H9 (cell line): ENCODE results near the gene GTF2A1. TPM values are rescaled to one million over a fixed set of nuclear protein-coding genes. Genes with fewer than 3 reads are reported as not detected.

Experiments
- DNase-seq: peaks from one replicate; pipeline ENCODE4 v3.0.0-alpha.2; 2017
- H2AFZ ChIP-seq: one replicate; pipeline ENCODE4 v1.6.1; 2013; ENCODE audit warnings: mild to moderate bottlenecking, low read length, control low read depth, moderate library complexity
- H2AK5ac ChIP-seq: 2 replicates; pipeline ENCODE4 v1.6.1; 2013; ENCODE audit warnings: low read length, control low read depth, mixed read lengths; ENCODE audit not compliant: insufficient read length
- H2BK120ac ChIP-seq: one replicate; pipeline ENCODE4 v1.6.1; 2013; ENCODE audit warnings: low read depth, mild to moderate bottlenecking, low read length, control low read depth, inconsistent platforms; ENCODE audit not compliant: poor library complexity, severe bottlenecking
- H2BK12ac ChIP-seq: 2 replicates; pipeline ENCODE4 v1.6.1; 2013; ENCODE audit warnings: low read length, control low read depth, mixed read lengths, low read depth; ENCODE audit not compliant: insufficient read length
- H2BK15ac ChIP-seq: 2 replicates; pipeline ENCODE4 v1.6.1; 2013; ENCODE audit warnings: low read depth, low read length, control low read depth
- H2BK20ac ChIP-seq: one replicate; pipeline ENCODE4 v1.6.1; 2013; ENCODE audit warnings: low read depth, mild to moderate bottlenecking, low read length, control low read depth, inconsistent platforms; ENCODE audit not compliant: poor library complexity, severe bottlenecking
- H2BK5ac ChIP-seq: 2 replicates; pipeline ENCODE4 v1.6.1; 2013; ENCODE audit warnings: low read length, control low read depth, mixed read lengths; ENCODE audit not compliant: insufficient read length
- H3K14ac ChIP-seq: 2 replicates; pipeline ENCODE4 v1.6.1; 2013; ENCODE audit warnings: low read length, control low read depth; ENCODE audit not compliant: insufficient read depth
- H3K18ac ChIP-seq: 2 replicates; pipeline ENCODE4 v1.6.1; 2013; ENCODE audit warnings: low read depth, mild to moderate bottlenecking, mixed read lengths, low read length, control low read depth; ENCODE audit not compliant: insufficient read length
- H3K23ac ChIP-seq: 2 replicates; pipeline ENCODE4 v1.6.1; 2013; ENCODE audit warnings: low read length, control low read depth, mixed read lengths, low read depth; ENCODE audit not compliant: insufficient read length
- H3K23me2 ChIP-seq: 2 replicates; pipeline ENCODE4 v1.6.1; 2013; ENCODE audit warnings: low read depth, mild to moderate bottlenecking, mixed read lengths, low read length, control low read depth; ENCODE audit not compliant: insufficient read length, poor library complexity, severe bottlenecking
- H3K27ac ChIP-seq: 2 replicates; pipeline ENCODE4 v1.5.1; 2013; ENCODE audit warnings: low read length, control low read depth, mixed read lengths, low read depth; ENCODE audit not compliant: insufficient read length
- H3K27me3 ChIP-seq: 2 replicates; pipeline ENCODE4 v1.6.1; 2013; ENCODE audit warnings: low read length, control low read depth, inconsistent platforms; ENCODE audit not compliant: insufficient read depth
- H3K4ac ChIP-seq: 2 replicates; pipeline ENCODE4 v1.6.1; 2013; ENCODE audit warnings: low read depth, mild to moderate bottlenecking, control low read depth, inconsistent platforms, low read length, moderate library complexity
- H3K4me1 ChIP-seq: 2 replicates; pipeline ENCODE4 v1.6.1; 2013; ENCODE audit warnings: low read length, control low read depth, inconsistent platforms; ENCODE audit not compliant: insufficient read depth
- H3K4me2 ChIP-seq: 2 replicates; pipeline ENCODE4 v1.6.1; 2013; ENCODE audit warnings: low read length, control low read depth, mixed read lengths; ENCODE audit not compliant: insufficient read length, insufficient read depth
- H3K56ac ChIP-seq: 2 replicates; pipeline ENCODE4 v1.6.1; 2013; ENCODE audit warnings: low read depth, mild to moderate bottlenecking, mixed read lengths, low read length, control low read depth; ENCODE audit not compliant: insufficient read length
- H3K79me1 ChIP-seq: 2 replicates; pipeline ENCODE4 v1.6.1; 2013; ENCODE audit warnings: low read depth, mild to moderate bottlenecking, moderate library complexity, low read length, control low read depth, inconsistent platforms; ENCODE audit not compliant: insufficient read depth, poor library complexity, severe bottlenecking
- H3K79me2 ChIP-seq: 2 replicates; pipeline ENCODE4 v1.6.1; 2013; ENCODE audit warnings: low read length, control low read depth, inconsistent platforms; ENCODE audit not compliant: insufficient read depth
- H3K9ac ChIP-seq: 2 replicates; pipeline ENCODE4 v1.6.1; 2013; ENCODE audit warnings: low read length, control low read depth, mixed read lengths; ENCODE audit not compliant: insufficient read length; ENCODE audit errors: extremely low read depth
- H3K9me3 ChIP-seq: one replicate; pipeline ENCODE4 v1.6.1; 2013; ENCODE audit warnings: low read depth, low read length, inconsistent platforms; ENCODE audit not compliant: control insufficient read depth
- H3T11ph ChIP-seq: one replicate; pipeline ENCODE4 v1.6.1; 2013; ENCODE audit warnings: mild to moderate bottlenecking, low read length, control low read depth, inconsistent platforms
- H4K20me1 ChIP-seq: one replicate; pipeline ENCODE4 v1.6.1; 2013; ENCODE audit not compliant: control insufficient read depth, insufficient read length, insufficient read depth
- H4K5ac ChIP-seq: 2 replicates; pipeline ENCODE4 v1.6.1; 2013; ENCODE audit warnings: low read depth, mild to moderate bottlenecking, mixed read lengths, low read length, control low read depth; ENCODE audit not compliant: insufficient read length
- H4K8ac ChIP-seq: replicated peaks from 2 replicates; pipeline ENCODE4 v1.6.1; 2013; ENCODE audit warnings: low read length, control low read depth, mixed read lengths, low read depth; ENCODE audit not compliant: insufficient read length
- H4K91ac ChIP-seq: 2 replicates; pipeline ENCODE4 v1.6.1; 2013; ENCODE audit warnings: low read depth, mild to moderate bottlenecking, moderate library complexity, mixed read lengths, low read length, control low read depth; ENCODE audit not compliant: insufficient read length
- H3K27ac Mint-ChIP-seq, 3 experiments: 2 replicates in 2 of 3; 3 replicates in 1 of 3; pipeline ENCODE4 v1.8.0; 2020 to 2021; ENCODE audit warnings: mixed read lengths in 3 of 3, mild to moderate bottlenecking in 1 of 3, moderate library complexity in 1 of 3
- H3K27me3 Mint-ChIP-seq: 2 replicates; pipeline ENCODE4 v1.8.0; 2021; ENCODE audit warnings: low read depth, mild to moderate bottlenecking, moderate library complexity, mixed read lengths
- H3K36me3 Mint-ChIP-seq, 3 experiments: 2 replicates in 2 of 3; 3 replicates in 1 of 3; pipeline ENCODE4 v1.8.0; 2020 to 2021; ENCODE audit warnings: low read depth in 3 of 3, mixed read lengths in 3 of 3; ENCODE audit not compliant: insufficient read depth in 1 of 3
- H3K4me1 Mint-ChIP-seq, 2 experiments: 2 replicates each; pipeline ENCODE4 v1.8.0; 2020; ENCODE audit warnings: mixed read lengths in 2 of 2
- H3K4me3 Mint-ChIP-seq, 2 experiments: 2 replicates in 1 of 2; 3 replicates in 1 of 2; pipeline ENCODE4 v1.8.0; 2020 to 2021; ENCODE audit warnings: mild to moderate bottlenecking in 2 of 2, mixed read lengths in 2 of 2, moderate library complexity in 1 of 2
- H3K9me3 Mint-ChIP-seq, 2 experiments: 2 replicates in 1 of 2; 3 replicates in 1 of 2; pipeline ENCODE4 v1.8.0; 2020; ENCODE audit warnings: mild to moderate bottlenecking in 2 of 2, mixed read lengths in 2 of 2, moderate library complexity in 1 of 2
- WGBS: extraction: QIAGEN DNeasy Blood & Tissue Kit; methylation state at CpG from one replicate; pipeline ENCODE4 v1.1.7; 2013; ENCODE audit warnings: missing lambda C conversion rate, low lambda C conversion rate, mixed read lengths; ENCODE audit not compliant: insufficient read length; ENCODE audit errors: extremely low coverage; 5-methylcytosine and 5-hydroxymethylcytosine counted together
- total RNA-seq: library from RNA; stranded (reverse); gene quantifications from 2 replicates; pipeline ENCODE4 v1.2.1, GENCODE V29; 2021
- TF ChIP-seq, protein P1 (sequence below): fragments of 200-600 bp; sonication (generic); conservative IDR thresholded peaks from 3 replicates; pipeline ENCODE4 v1.8.0; 2021; ENCODE audit warnings: antibody characterized with exemption, mild to moderate bottlenecking

The GTF2A1 gene
- total RNA-seq, 1 experiment from 2014 or later: 43.0 TPM

DNA sequence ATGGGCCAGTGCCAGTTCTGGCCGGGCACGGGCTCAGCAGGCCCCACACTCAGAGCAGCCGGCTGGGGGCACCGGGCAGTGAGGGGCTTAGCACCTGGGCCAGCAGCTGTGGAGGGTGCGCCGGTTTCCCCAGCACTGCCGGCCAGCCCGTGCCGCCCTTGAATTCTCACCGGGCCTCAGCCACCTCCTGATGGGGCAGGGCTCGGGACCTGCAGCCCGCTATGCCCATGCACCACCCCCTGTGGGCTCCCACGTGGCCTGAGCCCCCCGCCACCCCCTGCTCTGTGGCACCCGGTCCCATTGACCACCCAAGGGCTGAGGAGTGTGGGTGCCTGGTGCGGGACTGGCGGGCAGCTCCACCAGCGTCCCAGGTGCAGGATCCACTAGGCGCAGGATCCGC is 15.4 kb upstream of the GTF2A1 start:
- Histone ChIP-seq H3K79me2 (no peaks in the 10 kb centered on the region), H3K4me1 (peaks cover 4% of the 10 kb centered on the region; the same call in 1 of the 2 replicates), H4K20me1 (no peaks in the 10 kb centered on the region), H3K9me3 (no peaks in the 10 kb centered on the region), H2AFZ (no peak overlapping the region), H2BK120ac (no peak overlapping the region), H4K8ac (no peak overlapping the region), H2BK12ac (no peak overlapping the region), H3K23me2 (no peaks in the 10 kb centered on the region), H2AK5ac (no peak overlapping the region), H3K56ac (no peak overlapping the region), H3T11ph (no peak overlapping the region), H2BK20ac (no peak overlapping the region), H3K14ac (no peak overlapping the region), H3K4ac (no peak overlapping the region), H2BK15ac (no peak overlapping the region), H2BK5ac (no peak overlapping the region), H3K27me3 (no peaks in the 10 kb centered on the region), H3K79me1 (no peaks in the 10 kb centered on the region), H4K91ac (no peak overlapping the region), H3K18ac (no peak overlapping the region), H3K9ac (no peak overlapping the region), H4K5ac (no peak overlapping the region), H3K23ac (no peak overlapping the region), H3K4me2 (no peak overlapping the region), H3K27ac (no peak overlapping the region)
- H3K27me3 Mint-ChIP-seq: no peaks in the 10 kb centered on the region; the same call in 1 of the 2 replicates
- H3K9me3 Mint-ChIP-seq: peaks cover 7 to 11% of the 10 kb centered on the region in 2 experiments; a peak in 4 of 5 replicates
- H3K4me3 Mint-ChIP-seq: no peak overlapping the region
- TF ChIP-seq, protein P1, sequence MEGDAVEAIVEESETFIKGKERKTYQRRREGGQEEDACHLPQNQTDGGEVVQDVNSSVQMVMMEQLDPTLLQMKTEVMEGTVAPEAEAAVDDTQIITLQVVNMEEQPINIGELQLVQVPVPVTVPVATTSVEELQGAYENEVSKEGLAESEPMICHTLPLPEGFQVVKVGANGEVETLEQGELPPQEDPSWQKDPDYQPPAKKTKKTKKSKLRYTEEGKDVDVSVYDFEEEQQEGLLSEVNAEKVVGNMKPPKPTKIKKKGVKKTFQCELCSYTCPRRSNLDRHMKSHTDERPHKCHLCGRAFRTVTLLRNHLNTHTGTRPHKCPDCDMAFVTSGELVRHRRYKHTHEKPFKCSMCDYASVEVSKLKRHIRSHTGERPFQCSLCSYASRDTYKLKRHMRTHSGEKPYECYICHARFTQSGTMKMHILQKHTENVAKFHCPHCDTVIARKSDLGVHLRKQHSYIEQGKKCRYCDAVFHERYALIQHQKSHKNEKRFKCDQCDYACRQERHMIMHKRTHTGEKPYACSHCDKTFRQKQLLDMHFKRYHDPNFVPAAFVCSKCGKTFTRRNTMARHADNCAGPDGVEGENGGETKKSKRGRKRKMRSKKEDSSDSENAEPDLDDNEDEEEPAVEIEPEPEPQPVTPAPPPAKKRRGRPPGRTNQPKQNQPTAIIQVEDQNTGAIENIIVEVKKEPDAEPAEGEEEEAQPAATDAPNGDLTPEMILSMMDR: no peak
- H3K27ac Mint-ChIP-seq: no peak overlapping the region
- H3K36me3 Mint-ChIP-seq: peaks cover 0 to 5% (median 0%) of the 10 kb centered on the region in 3 experiments; a peak in 3 of 7 replicates
- peaks cover 12 to 14% of the 10 kb centered on the region in 2 experiments for H3K4me1 Mint-ChIP-seq
- DNase-seq: no peak
- no CpG with 5 or more reads among the region's 20 CpGs for WGBS
